Endothelial cell (in vitro differentiated cells): Measurements from ENCODE around the gene AGMAT. TPM values are rescaled to one million over a fixed set of nuclear protein-coding genes. Genes with fewer than 3 reads are reported as not detected.
A peak's percentile ranks its signal among the peaks of the same experiment; 100 is the strongest.

Experiments
- DNase-seq: peaks from one replicate; pipeline ENCODE4 v3.0.0; 2021; ENCODE audit warnings: low spot score
- H3K27ac Mint-ChIP-seq: one replicate; pipeline ENCODE4 v1.8.0; 2021; ENCODE audit warnings: mixed read lengths, inconsistent platforms; ENCODE audit not compliant: unreplicated experiment
- H3K27me3 Mint-ChIP-seq: one replicate; pipeline ENCODE4 v1.8.0; 2021; ENCODE audit warnings: mild to moderate bottlenecking, moderate library complexity, mixed read lengths, inconsistent platforms; ENCODE audit not compliant: unreplicated experiment
- H3K36me3 Mint-ChIP-seq: one replicate; pipeline ENCODE4 v1.8.0; 2021; ENCODE audit warnings: mild to moderate bottlenecking, low read depth, mixed read lengths, inconsistent platforms; ENCODE audit not compliant: unreplicated experiment
- H3K4me1 Mint-ChIP-seq: one replicate; pipeline ENCODE4 v1.8.0; 2021; ENCODE audit warnings: mild to moderate bottlenecking, mixed read lengths, inconsistent platforms; ENCODE audit not compliant: unreplicated experiment
- H3K4me3 Mint-ChIP-seq: one replicate; pipeline ENCODE4 v1.8.0; 2021; ENCODE audit warnings: mild to moderate bottlenecking, mixed read lengths, inconsistent platforms; ENCODE audit not compliant: unreplicated experiment
- H3K9me3 Mint-ChIP-seq: one replicate; pipeline ENCODE4 v1.8.0; 2021; ENCODE audit warnings: mixed read lengths, inconsistent platforms; ENCODE audit not compliant: unreplicated experiment
- total RNA-seq: library from RNA; stranded (reverse); fragmentation: NEBNext Ultra II Directional; extraction: Animal tissue kit (Norgen Biotek cat#: 25700); gene quantifications from one replicate; pipeline ENCODE4 v1.2.1, GENCODE V29; 2021; ENCODE audit not compliant: unreplicated experiment
- TF ChIP-seq, protein P1 (sequence below): fragments of 200-600 bp; sonication (generic); IDR thresholded peaks from one replicate; pipeline ENCODE4 v1.5.0; 2021; ENCODE audit warnings: antibody characterized with exemption; ENCODE audit not compliant: unreplicated experiment

The AGMAT gene
- total RNA-seq, 1 donor from 2014 or later: 0.18 TPM

GRCh38 chr1:15568387-15569073, 16.3 kb downstream of the AGMAT start:
- H3K27ac Mint-ChIP-seq: no peak overlapping the region
- TF ChIP-seq, protein P1, sequence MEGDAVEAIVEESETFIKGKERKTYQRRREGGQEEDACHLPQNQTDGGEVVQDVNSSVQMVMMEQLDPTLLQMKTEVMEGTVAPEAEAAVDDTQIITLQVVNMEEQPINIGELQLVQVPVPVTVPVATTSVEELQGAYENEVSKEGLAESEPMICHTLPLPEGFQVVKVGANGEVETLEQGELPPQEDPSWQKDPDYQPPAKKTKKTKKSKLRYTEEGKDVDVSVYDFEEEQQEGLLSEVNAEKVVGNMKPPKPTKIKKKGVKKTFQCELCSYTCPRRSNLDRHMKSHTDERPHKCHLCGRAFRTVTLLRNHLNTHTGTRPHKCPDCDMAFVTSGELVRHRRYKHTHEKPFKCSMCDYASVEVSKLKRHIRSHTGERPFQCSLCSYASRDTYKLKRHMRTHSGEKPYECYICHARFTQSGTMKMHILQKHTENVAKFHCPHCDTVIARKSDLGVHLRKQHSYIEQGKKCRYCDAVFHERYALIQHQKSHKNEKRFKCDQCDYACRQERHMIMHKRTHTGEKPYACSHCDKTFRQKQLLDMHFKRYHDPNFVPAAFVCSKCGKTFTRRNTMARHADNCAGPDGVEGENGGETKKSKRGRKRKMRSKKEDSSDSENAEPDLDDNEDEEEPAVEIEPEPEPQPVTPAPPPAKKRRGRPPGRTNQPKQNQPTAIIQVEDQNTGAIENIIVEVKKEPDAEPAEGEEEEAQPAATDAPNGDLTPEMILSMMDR: no peak
- DNase-seq: no peak
- H3K36me3 Mint-ChIP-seq: peaks cover 23% of the 10 kb centered on the region
- H3K9me3 Mint-ChIP-seq: no peaks in the 10 kb centered on the region
- H3K4me1 Mint-ChIP-seq: peaks cover 11% of the 10 kb centered on the region
- H3K27me3 Mint-ChIP-seq: peaks cover 5% of the 10 kb centered on the region
- peak overlapping the region; percentile 57 for H3K4me3 Mint-ChIP-seq

DNA sequence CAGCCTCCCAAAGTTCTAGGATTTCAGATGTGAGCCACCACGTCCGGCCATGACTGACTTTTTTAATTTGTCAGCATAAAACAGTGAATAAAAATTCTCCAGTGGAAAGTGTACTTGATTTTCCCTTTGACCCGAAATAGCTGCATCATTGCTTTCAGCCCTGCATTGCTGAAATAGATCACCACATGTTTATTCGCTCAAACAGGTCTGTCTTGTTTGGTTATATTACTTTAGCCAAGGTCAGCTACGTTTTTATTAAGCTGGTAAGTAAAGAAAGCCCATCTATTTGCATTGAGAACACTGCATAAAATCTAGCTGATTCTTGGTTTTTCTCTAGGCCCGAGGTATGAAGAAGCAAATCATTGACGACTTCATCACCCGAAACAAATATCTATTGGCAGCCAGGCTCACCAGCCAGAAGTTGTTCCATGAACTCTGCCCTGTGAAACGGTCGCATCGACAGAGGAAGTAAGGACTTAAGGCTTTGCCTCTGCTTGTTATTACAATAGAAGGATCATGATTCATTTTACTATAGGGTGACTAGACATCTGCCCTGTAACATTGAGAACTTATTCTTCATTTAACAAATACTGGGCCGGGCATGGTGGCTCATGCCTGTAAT, 25.6 kb downstream of the AGMAT start:
- H3K27ac Mint-ChIP-seq: no peak overlapping the region

GRCh38 chr1:15558516-15558915, 26.3 kb downstream of the AGMAT start:
- no peaks in the 10 kb centered on the region for H3K4me1 Mint-ChIP-seq
- H3K4me3 Mint-ChIP-seq: no peak overlapping the region
- no peaks in the 10 kb centered on the region for H3K9me3 Mint-ChIP-seq
- DNase-seq: no peak
- H3K27me3 Mint-ChIP-seq: no peaks in the 10 kb centered on the region
- no peak overlapping the region for H3K27ac Mint-ChIP-seq
- TF ChIP-seq, protein P1: no peak
- peaks cover 5% of the 10 kb centered on the region for H3K36me3 Mint-ChIP-seq

More for the DNA sequence above, 25.6 kb downstream of the AGMAT start:
- peaks cover 2% of the 10 kb centered on the region for H3K27me3 Mint-ChIP-seq
- no peaks in the 10 kb centered on the region for H3K4me1 Mint-ChIP-seq
- no peak for DNase-seq
- no peaks in the 10 kb centered on the region for H3K9me3 Mint-ChIP-seq
- TF ChIP-seq, protein P1: no peak
- no peak overlapping the region for H3K4me3 Mint-ChIP-seq
- H3K36me3 Mint-ChIP-seq: peaks cover 12% of the 10 kb centered on the region

DNA sequence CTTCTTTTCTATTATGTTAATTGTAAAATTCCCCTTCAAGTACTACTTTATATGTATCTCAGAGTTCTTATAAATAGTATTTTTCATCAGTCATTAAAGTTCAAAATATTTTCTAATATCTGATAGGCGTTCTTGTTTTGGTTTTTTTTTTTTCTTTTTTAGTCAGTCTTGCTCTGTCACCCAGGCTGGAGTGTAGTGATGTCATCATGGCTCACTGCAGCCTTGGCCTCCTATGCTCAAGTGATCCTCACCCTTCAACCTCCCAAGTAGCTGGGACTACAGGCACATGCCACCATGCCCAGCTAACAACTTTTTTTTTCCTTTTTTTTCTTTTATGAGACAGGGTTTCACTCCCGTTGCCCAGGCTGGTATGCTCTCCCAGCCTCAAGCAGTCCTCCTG, 27.3 kb downstream of the AGMAT start:
- no peaks in the 10 kb centered on the region for H3K9me3 Mint-ChIP-seq
- no peak overlapping the region for H3K4me3 Mint-ChIP-seq
- no peaks in the 10 kb centered on the region for H3K4me1 Mint-ChIP-seq
- TF ChIP-seq, protein P1: no peak
- H3K36me3 Mint-ChIP-seq: peaks cover 5% of the 10 kb centered on the region
- H3K27me3 Mint-ChIP-seq: no peaks in the 10 kb centered on the region
- no peak overlapping the region for H3K27ac Mint-ChIP-seq
- DNase-seq: no peak

DNA sequence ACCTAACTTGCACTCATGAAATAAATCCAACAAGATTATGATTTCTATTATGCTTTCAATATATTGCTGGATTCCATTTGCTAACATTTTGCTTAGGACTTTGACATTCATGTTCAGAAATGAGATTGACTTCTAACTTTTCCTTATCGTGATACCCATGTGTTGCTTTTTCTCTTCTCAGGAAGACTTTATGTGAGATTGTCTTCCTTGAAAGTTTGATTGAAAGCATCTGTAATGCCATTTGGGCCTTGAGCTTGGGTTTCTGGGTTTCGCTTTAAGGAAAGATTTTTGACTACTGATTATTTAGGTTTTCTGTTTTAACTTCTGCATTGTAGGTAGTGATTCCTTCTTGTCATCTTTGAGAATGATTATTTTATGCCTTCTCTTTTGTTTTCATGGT, 27.8 kb downstream of the AGMAT start:
- no peaks in the 10 kb centered on the region for H3K4me1 Mint-ChIP-seq
- no peaks in the 10 kb centered on the region for H3K27me3 Mint-ChIP-seq
- H3K27ac Mint-ChIP-seq: no peak overlapping the region
- TF ChIP-seq, protein P1: no peak
- peaks cover 5% of the 10 kb centered on the region for H3K36me3 Mint-ChIP-seq
- H3K4me3 Mint-ChIP-seq: no peak overlapping the region
- DNase-seq: no peak
- no peaks in the 10 kb centered on the region for H3K9me3 Mint-ChIP-seq
